Breast epithelium (tissue), 3 donors: ENCODE measurements around the gene GSX2.

ENCODE experiments used
- POLR2AphosphoS5 ChIP-seq, 3 donors: sonication (generic); formaldehyde crosslinking; IDR thresholded peaks; one replicate each; pipeline ENCODE4 v1.6.1; 2017; ENCODE audit warnings: antibody characterized with exemption in 3 of 3
- TF ChIP-seq, protein P1 (sequence below), 3 donors: fragments of 450-650 bp; IDR thresholded peaks; one replicate each; pipeline ENCODE4 v1.5.1; 2016 to 2017; ENCODE audit warnings: antibody characterized with exemption in 3 of 3, mild to moderate bottlenecking in 3 of 3, moderate library complexity in 3 of 3

DNA sequence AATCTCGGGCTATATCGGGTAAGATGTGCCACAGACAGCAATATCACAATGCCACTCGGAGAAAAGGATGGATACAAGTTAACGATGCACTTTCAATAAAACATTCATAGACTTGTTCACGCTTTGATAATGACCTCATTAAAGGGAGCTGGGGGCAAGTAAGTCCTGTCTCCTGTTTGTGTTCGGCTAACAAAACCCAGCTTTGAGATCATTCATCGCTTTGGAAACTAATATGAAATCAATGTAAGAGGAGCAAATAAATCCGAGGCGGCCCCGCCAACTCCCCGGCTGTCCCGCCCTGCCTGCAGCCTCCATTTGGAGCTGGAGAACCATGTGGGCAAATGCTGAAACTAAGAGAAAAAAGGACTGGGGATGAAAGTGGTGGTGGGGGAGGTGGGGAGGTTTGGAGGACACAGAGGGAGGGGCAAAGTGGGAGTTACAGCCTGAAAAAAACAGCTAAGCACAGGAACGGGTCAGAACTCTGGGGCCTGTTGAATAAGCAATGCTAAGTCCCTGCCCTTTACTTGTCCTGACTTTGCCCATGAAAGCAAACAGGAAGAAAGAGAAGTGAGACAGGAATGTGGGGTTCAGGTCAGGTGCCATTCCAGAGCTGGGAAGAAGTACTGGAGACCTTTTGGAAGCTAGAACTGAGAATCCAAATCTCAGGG lies 3.5 kb upstream of the GSX2 start:
- no peak for TF ChIP-seq POLR2AphosphoS5 (IDR thresholded peaks at IDR 0.05)
- TF ChIP-seq, protein P1, sequence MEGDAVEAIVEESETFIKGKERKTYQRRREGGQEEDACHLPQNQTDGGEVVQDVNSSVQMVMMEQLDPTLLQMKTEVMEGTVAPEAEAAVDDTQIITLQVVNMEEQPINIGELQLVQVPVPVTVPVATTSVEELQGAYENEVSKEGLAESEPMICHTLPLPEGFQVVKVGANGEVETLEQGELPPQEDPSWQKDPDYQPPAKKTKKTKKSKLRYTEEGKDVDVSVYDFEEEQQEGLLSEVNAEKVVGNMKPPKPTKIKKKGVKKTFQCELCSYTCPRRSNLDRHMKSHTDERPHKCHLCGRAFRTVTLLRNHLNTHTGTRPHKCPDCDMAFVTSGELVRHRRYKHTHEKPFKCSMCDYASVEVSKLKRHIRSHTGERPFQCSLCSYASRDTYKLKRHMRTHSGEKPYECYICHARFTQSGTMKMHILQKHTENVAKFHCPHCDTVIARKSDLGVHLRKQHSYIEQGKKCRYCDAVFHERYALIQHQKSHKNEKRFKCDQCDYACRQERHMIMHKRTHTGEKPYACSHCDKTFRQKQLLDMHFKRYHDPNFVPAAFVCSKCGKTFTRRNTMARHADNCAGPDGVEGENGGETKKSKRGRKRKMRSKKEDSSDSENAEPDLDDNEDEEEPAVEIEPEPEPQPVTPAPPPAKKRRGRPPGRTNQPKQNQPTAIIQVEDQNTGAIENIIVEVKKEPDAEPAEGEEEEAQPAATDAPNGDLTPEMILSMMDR (IDR thresholded peaks at IDR 0.05) = no peak
